ENCODE data around the gene BICDL1.

DNA sequence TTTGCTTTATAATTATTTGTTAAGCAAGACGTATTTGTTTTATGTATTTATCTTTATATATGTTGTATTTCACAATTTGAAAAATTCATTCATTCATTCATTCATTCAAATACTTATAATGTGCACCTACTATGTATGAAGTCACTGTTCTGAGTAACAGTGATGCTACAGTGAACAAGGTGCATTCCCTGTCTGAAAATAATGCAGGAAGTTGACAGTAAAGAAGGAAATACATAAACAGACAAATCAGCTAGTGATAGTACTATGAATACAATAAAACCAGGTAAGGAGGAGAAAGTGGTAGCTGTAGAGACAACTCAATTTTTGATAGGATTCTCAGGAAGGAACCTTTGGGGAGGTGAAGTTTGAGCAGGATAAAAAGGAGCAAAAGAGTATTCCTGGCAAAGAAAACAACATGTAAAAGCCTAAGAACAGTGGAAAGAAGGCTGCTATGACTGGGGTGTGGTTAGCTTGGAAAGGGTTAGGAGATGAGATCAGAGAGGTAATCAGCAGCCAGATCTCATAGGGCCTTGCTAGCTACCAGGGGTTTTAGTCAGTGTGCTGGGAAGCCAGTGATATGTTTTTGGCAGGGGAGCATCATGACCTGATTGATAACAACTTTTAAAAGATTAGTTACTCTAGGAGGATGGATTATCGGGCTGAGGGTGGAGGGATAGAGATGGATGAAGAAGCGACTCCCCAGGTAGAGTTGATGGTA is 17.4 kb downstream of the BICDL1 start:
- TF ChIP-seq, protein P1, sequence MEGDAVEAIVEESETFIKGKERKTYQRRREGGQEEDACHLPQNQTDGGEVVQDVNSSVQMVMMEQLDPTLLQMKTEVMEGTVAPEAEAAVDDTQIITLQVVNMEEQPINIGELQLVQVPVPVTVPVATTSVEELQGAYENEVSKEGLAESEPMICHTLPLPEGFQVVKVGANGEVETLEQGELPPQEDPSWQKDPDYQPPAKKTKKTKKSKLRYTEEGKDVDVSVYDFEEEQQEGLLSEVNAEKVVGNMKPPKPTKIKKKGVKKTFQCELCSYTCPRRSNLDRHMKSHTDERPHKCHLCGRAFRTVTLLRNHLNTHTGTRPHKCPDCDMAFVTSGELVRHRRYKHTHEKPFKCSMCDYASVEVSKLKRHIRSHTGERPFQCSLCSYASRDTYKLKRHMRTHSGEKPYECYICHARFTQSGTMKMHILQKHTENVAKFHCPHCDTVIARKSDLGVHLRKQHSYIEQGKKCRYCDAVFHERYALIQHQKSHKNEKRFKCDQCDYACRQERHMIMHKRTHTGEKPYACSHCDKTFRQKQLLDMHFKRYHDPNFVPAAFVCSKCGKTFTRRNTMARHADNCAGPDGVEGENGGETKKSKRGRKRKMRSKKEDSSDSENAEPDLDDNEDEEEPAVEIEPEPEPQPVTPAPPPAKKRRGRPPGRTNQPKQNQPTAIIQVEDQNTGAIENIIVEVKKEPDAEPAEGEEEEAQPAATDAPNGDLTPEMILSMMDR (IDR thresholded peaks at IDR 0.05): no peak
- TF ChIP-seq POLR2AphosphoS5 (IDR thresholded peaks at IDR 0.05): no peak
- TF ChIP-seq POLR2A (IDR thresholded peaks at IDR 0.05): no peak

Data from breast epithelium (tissue), 3 donors.